NCI-H748 treated with DMSO at 0.1 percent for 48 hours (cell line): ENCODE data around the gene CTRB2.
"Not testable (repeated sequence)": the region's sequence is repeated elsewhere in the genome, so short reads cannot be mapped to it uniquely, and the experiment has no call there.

ENCODE experiments used
- DNase-seq: peaks from one replicate; lab custom pipeline; 2025; lab: John Stamatoyannopoulos, UW

Gene CTRB2

DNA sequence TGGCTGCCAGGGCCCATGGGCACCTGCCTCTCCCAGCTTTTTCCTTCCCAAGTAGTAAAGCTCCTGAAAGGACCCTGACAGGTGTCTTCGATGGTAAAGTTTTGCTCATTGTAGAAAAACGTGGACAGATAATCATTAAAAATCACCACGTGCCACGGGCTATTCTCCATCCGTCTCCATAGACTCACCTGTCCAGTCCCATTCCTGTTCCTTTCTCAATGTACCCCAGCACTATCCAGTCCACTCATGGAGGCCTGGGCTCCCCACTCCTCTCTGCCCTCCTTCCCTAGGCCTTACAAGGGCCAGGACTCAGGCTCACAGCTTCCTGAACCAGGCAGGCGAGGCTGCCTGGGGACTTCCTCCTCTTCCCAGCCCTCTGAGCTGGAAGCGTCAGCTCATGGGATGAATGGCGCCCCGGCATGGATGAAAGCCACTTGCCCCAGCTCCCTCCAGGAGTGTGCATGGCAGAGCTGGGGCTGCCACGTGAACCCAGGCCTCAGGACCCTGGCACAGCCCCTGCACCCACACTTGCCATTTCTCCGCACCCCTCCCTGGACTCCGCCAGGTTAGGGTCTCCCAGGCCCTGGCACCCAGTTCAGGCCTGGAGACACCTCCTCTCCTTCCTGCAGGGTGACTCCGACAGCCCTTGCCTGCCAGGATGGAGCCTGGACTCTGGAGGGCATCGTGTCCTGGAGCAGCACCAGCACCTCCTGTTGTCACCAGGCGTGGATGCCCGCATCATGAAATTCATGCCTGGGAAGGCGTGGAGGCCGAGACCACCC is 20.6 kb upstream of the CTRB2 start:
- no peak for DNase-seq

DNA sequence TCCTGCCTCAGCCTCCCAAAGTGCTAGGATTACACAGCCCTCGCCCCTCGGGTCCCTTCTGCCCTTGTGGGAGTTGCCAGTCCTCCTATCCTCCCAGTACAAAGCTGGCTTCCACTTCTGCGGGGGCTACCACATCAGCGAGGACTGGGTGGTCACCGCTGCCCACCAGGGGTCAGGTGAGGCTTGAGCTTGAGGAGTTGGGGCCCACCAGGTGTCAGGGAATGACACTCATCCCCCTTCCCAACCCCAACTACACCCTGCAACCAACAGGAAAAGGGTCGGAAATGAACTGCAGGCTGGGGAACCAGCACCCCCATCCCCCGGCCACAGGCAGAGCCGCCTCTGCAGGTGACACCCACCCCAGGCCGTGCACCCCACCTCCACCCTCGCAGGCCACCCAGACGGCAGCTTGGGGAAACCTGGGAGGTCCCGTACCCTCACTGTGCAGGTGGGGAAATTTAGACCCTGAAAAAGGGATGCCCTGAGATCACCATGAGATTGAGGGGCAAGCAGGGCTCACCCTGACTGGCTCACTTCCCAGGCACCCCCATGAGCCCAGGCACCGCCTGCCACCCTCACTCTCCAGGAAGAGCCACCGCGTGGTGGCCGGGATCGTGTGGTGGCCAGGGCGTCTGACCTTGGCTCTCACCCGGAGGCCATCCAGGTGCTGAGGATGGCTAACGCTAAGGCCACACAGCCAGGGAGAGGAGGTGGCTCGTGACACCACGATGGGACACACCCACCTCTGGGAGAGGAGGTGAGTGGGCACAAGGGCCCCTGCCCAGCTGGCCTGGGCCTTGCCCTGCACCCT is 19.8 kb upstream of the CTRB2 start:
- no peak for DNase-seq

GRCh38 chr16:75225678-75226515 is 18.9 kb upstream of the CTRB2 start:
- DNase-seq = no peak

DNA sequence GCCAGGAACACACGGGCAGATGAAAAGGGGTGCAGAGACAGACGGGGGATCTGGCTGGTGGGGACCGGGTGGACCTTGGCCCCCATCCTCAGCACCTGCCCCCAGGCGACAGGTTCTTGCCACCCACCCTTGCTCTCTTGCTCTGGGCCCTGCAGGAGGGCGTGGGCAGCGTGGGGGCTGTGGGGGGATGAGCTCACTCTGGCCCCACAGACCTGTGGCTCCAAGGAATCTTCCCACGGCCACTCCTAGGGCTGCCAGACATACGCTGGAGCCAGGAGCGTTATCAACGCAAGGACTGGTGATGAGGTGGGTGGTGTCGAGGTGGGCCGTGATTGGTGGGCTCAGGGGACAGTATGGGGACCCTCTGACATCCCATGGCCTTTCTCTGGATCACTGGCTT is 18.1 kb upstream of the CTRB2 start:
- DNase-seq = no peak

- DNase-seq = no peak
Observed at GRCh38 chr16:75224306-75225082, 17.5 kb upstream of the CTRB2 start.

GRCh38 chr16:75223129-75223528 is 16.2 kb upstream of the CTRB2 start:
- not testable (repeated sequence) for DNase-seq

GRCh38 chr16:75222271-75222783 is 15.4 kb upstream of the CTRB2 start:
- no peak for DNase-seq

- DNase-seq = no peak
Observed at GRCh38 chr16:75219838-75220237, 12.9 kb upstream of the CTRB2 start.

DNA sequence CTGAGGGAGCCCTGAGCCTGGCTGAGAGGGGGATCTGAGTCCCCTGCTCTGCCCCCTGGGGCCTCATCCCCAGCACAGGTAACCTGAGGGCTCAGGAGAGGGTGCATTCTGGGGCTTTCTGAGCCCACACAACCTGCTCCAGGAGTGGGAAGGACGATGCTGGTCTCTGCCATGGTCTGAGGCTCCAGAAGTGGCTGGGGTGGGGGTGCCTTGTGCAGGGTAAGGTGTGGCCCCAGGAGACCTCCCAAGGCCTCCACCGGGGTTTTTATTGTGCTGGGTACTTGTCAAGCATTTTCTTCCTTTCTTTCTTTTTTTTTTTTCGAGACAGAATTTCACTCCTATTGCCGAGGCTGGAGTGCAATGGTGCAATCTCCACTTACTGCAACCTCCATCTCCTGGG is 12.1 kb upstream of the CTRB2 start:
- no peak for DNase-seq

- no peak for DNase-seq
Observed at GRCh38 chr16:75218256-75219076, 11.5 kb upstream of the CTRB2 start, which contains the start of gene CTRB1. Gene CTRB1 (plus strand): TSS chr16:75218988. CDS start chr16:75219008, 20 bp downstream.

DNA sequence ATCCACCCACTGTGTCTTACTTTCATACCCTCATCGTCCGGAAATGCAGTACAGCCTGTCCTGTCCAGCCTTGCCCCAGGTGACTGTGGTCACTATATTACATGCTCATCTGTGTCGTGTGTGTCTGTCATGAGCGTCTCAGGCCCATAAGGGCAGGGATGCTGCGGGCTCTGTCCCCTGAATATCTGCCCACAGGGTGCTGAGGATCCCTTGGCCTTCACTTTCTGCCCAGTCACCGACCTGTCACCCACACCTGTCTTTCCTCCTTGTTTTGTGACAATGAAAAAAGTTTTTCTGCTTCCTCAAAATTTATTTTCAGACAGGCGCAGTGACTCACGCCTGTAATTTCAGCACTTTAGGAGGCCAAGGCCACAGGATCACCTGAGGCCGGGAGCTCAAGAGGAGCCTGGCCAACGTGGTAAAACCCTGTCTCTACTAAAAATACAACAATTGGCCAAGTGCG is 10.5 kb upstream of the CTRB2 start:
- no peak for DNase-seq

DNA sequence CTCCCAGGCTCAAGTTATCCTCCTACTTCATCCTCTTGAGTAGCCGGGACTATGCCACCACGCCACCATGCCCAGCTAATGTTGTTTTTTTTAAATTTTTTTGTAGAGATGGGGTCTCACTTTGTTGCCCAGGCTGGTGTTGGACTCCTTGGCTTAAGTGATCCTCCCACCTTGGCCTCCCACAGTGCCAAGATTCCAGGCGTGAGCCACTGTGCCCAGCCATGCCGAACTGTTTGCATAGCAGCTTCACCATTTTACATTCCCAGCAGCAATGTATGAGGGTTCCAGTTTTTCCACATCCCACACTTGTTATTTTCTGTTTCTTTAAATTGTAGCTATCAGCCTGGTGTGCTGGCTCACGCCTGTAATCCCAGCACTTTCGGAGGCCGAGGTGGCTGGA is 9.6 kb upstream of the CTRB2 start:
- no peak for DNase-seq

- no peak for DNase-seq
Observed at GRCh38 chr16:75216127-75216526, 9.2 kb upstream of the CTRB2 start.

DNA sequence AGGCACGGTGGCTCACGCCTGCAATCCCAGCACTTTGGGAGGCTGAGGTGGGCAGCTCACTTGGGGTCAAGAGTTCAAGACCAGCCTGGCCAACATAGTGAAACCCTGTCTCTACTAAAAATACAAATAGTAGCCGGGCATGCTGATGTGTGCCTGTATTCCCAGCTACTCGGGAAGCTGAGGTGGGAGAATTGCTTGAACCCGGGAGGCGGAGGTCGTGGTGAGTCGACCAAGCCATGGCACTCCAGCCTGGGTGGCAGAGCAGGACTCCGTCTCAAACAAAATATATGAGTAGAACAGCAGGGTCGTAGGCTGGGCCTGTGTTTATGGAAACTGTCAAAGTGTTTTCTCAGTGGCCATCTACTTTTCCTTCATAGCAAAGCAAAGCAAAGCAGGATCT is 4.3 kb upstream of the CTRB2 start:
- not testable (repeated sequence) for DNase-seq

DNA sequence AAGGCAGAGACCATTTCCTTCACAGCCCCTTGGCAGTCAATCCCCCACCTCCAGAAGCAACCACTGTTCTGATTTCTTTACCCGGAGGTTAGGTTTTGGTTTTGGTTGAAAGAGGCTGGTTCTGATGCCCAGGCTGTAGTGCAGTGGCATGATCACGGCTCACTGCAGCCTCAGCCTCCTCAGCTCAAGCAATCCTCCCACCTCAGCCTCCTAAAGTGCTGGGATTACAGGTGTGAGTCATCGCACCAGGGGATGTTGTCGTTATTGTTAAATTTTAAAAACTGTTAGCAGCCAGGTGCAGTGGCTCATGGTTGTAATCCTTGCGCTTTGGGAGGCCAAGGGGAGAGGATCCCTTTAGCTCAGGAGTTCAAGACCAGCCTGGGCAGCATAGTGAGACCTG is 3.0 kb upstream of the CTRB2 start:
- no peak for DNase-seq

- DNase-seq = not testable (repeated sequence)
Observed at GRCh38 chr16:75209514-75209913, 2.6 kb upstream of the CTRB2 start.

- DNase-seq = no peak
Observed at GRCh38 chr16:75208861-75209505, 2.0 kb upstream of the CTRB2 start.

DNA sequence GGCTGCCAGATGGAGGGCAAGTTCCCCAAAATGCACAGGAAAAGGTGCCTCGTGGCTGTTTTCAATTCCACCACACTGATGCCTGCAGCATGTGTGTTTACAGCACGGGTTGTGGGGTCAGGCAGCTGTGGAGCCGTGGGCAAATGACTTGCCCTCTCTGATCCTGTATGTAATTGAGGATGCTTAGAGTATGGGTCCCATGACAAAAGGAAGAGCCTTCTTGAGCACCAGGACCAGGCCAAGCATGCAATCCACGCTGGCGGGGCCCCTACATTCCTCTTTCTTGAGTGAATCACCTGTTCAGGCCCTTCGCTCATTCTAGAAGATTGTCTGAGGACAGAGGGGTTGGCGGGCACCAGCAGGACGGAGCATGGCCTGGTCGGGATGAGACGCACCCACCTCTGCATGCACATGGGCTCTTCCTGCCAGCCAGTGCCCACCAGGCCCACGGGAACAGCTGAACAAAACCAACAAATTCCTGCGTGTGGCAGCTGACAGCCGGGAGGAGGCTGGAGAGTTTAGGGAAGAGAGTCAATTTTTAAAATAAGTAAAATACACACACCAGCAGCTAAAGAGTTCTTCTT is 1.4 kb upstream of the CTRB2 start:
- DNase-seq = no peak

- DNase-seq = no peak
Observed at GRCh38 chr16:75207831-75208230, 870 bp upstream of the CTRB2 start.
